SK-N-MC (cell line): Measurements from ENCODE around the gene CALN1.

Source experiments
- EZH2 ChIP-seq: fragments of 200-600 bp; sonication (generic); IDR thresholded peaks from one replicate; pipeline ENCODE4 v1.6.1; 2017; ENCODE audit warnings: antibody characterized with exemption
- FOXP2 ChIP-seq: optimal IDR thresholded peaks from 2 replicates; pipeline ENCODE3; 2011; ENCODE audit warnings: mild to moderate bottlenecking, moderate library complexity; ENCODE audit not compliant: insufficient read depth; ENCODE audit errors: extremely low read length, control extremely low read depth
- POLR2AphosphoS5 ChIP-seq: IDR thresholded peaks from 2 replicates; pipeline ENCODE4 v1.6.1; 2012; ENCODE audit warnings: mild to moderate bottlenecking, low read depth, low read length, borderline replicate concordance

GRCh38 chr7:72069263-72069662, 342.9 kb downstream of the CALN1 start:
- TF ChIP-seq EZH2 (no peak), POLR2AphosphoS5 (no peak), FOXP2 (no peak)
